ENCODE measurements around the gene FBLN2. TPM values are rescaled to one million over a fixed set of nuclear protein-coding genes. Genes with fewer than 3 reads are reported as not detected.
A peak's percentile ranks its signal among the peaks of the same experiment; 100 is the strongest.

The FBLN2 gene
- polyA plus RNA-seq, 2 of the 4 experiments (the other 2 are of a cell fraction) = 1.1 to 2.7 TPM

DNA sequence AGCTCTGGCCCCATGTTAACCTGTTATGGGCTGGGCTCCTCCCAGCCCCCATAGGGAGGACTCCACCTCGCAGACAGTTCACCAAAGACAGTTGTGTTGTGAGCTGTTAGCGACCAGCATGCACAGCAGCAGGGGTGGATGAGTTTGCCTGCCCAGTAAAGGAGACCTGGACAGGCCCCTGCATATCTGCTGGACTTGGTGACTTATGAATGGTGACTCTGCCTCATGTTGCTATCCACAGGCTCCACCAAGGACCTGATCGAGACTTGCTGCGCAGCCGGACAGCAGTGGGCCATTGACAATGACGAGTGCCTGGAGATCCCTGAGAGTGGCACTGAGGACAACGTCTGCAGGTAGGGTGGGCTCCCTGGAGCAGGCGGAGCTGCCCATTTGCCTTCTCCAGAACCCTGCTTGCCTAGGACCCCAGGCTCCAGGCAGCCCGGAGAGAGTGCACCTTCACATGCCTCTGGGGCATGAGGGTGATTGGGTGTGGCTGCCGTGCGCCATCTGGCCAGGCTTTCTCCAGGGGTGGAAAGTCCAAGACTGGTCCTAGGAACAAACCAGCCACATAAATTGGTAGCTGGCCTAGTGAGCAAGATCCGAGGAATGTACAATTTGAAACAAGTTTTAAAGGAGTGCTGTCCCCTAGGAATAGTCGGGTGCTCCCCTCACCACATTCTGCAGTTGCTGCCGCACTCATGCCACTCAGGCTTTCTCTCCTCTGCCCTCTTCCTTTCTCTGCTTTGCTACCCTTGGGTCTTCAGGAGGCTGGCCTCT lies 59.1 kb downstream of the FBLN2 start:
- Histone ChIP-seq H3K27ac (no peak overlapping the region), H3K4me3 (no peak overlapping the region), H3K4me2 (no peak overlapping the region), H3K4me1 (no peaks in the 10 kb centered on the region), H3K9me3 (no peaks in the 10 kb centered on the region)
- ATAC-seq (peak in 1 of 2 experiments; percentile 29; a peak in 3 of 6 replicates), DNase-seq (ENCODE audit: low read depth in 1 of 2, low spot score in 1 of 2) (no peak), FAIRE-seq (no peak)
- WGBS (ENCODE audit: missing lambda C conversion rate) = 67% methylated on average over 11 of the region's 14 CpGs
- ChIA-PET CTCF (interaction anchor here (0.9 to 4.1 kb wide), 4 partner anchors 40 to 112 kb away, joined by 3 to 23 read pairs (median 10); no protein-coding TSS in a partner anchor), POLR2A (no interaction called here)
- TF ChIP-seq HES2 (IDR thresholded peaks at IDR 0.05) = no peak
- TF ChIP-seq KDM1A (IDR thresholded peaks at IDR 0.05; ENCODE audit: low read depth) = no peak
- TF ChIP-seq SMC3 (IDR thresholded peaks at IDR 0.05) = no peak
- no peak for TF ChIP-seq POLR2A (IDR thresholded peaks at IDR 0.05; ENCODE audit: low read length)
- no peak for TF ChIP-seq NPAS2 (CRISPR knock-in tag; IDR thresholded peaks at IDR 0.05; ENCODE audit: borderline replicate concordance)
- TF ChIP-seq ELK1 (IDR thresholded peaks at IDR 0.05; ENCODE audit: low read depth, low read length) = no peak
- no peak for TF ChIP-seq FOSL2 (IDR thresholded peaks at IDR 0.05)
- no peak for TF ChIP-seq FOSL2 (CRISPR knock-in tag; IDR thresholded peaks at IDR 0.05)
- TF ChIP-seq E2F6 (IDR thresholded peaks at IDR 0.05; ENCODE audit: borderline replicate concordance, low read depth) = no peak

DNA sequence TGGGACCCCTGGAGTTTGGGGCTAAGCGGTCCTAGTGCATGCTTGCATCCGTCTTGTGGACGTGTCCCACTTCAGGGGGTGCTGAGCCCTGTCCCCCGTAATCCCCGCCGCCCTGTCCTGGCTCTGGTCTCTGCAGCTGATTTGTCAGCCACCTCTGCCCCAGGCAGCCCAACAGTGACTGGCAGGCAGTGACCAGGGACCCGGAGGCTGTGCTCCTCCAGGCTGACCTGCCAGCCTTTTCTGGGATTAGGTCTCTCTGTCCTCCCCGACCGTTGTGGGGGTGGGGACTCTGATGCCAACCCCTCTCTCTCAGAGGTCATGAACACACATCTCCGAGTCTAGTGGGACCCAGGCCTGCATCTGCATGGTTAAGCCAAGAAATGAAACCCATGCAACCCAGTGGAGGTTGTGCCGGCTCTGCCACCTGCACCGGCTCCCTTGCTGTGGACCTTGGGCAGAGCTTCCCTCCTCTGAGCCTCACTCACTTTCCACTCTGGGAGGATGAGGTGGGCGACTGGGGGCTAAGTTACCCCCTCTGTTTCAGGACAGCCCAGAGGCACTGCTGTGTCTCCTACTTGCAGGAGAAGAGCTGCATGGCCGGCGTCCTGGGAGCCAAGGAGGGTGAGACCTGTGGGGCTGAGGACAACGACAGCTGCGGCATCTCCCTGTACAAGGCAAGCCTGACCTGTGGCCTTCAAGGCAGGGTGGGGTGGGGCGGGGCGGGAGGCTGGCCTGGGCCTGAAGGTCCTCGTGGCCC lies 60.2 kb downstream of the FBLN2 start:
- Histone ChIP-seq H3K27ac (no peak overlapping the region), H3K4me3 (no peak overlapping the region), H3K4me2 (no peak overlapping the region), H3K9me3 (no peaks in the 10 kb centered on the region), H3K4me1 (no peaks in the 10 kb centered on the region)
- WGBS (ENCODE audit: missing lambda C conversion rate) = 52% methylated on average over 10 of the region's 20 CpGs
- ChIA-PET CTCF (interaction anchor here (0.9 to 4.1 kb wide), 2 partner anchors 39 to 57 kb away, joined by 3 to 23 read pairs; no protein-coding TSS in a partner anchor), POLR2A (no interaction called here)
- DNase-seq (ENCODE audit: low read depth in 1 of 2, low spot score in 1 of 2) (no peak), FAIRE-seq (no peak), ATAC-seq (no peak; a peak in 2 of 6 replicates)
- TF ChIP-seq BCL3 (IDR thresholded peaks at IDR 0.05) = no peak
- no peak for TF ChIP-seq FOSL2 (IDR thresholded peaks at IDR 0.05)
- TF ChIP-seq FOSL2 (CRISPR knock-in tag; IDR thresholded peaks at IDR 0.05) = no peak
- no peak for TF ChIP-seq POLR2A (IDR thresholded peaks at IDR 0.05; ENCODE audit: low read length)
- TF ChIP-seq RFX5 (IDR thresholded peaks at IDR 0.05) = no peak
- TF ChIP-seq NPAS2 (CRISPR knock-in tag; IDR thresholded peaks at IDR 0.05; ENCODE audit: borderline replicate concordance) = no peak
- no peak for TF ChIP-seq TFCP2L1 (CRISPR knock-in tag; IDR thresholded peaks at IDR 0.05)
- TF ChIP-seq BHLHE40 (IDR thresholded peaks at IDR 0.05; ENCODE audit: low read depth, low read length) = no peak
- TF ChIP-seq MYC (IDR thresholded peaks at IDR 0.05; ENCODE audit: borderline replicate concordance, low read length) = no peak
- TF ChIP-seq FOXS1 (CRISPR knock-in tag; IDR thresholded peaks at IDR 0.05) = no peak
- no peak for TF ChIP-seq GATA3 (IDR thresholded peaks at IDR 0.05; ENCODE audit: borderline replicate concordance)
- no peak for TF ChIP-seq EHF (CRISPR knock-in tag; IDR thresholded peaks at IDR 0.05)
- TF ChIP-seq, protein P1, sequence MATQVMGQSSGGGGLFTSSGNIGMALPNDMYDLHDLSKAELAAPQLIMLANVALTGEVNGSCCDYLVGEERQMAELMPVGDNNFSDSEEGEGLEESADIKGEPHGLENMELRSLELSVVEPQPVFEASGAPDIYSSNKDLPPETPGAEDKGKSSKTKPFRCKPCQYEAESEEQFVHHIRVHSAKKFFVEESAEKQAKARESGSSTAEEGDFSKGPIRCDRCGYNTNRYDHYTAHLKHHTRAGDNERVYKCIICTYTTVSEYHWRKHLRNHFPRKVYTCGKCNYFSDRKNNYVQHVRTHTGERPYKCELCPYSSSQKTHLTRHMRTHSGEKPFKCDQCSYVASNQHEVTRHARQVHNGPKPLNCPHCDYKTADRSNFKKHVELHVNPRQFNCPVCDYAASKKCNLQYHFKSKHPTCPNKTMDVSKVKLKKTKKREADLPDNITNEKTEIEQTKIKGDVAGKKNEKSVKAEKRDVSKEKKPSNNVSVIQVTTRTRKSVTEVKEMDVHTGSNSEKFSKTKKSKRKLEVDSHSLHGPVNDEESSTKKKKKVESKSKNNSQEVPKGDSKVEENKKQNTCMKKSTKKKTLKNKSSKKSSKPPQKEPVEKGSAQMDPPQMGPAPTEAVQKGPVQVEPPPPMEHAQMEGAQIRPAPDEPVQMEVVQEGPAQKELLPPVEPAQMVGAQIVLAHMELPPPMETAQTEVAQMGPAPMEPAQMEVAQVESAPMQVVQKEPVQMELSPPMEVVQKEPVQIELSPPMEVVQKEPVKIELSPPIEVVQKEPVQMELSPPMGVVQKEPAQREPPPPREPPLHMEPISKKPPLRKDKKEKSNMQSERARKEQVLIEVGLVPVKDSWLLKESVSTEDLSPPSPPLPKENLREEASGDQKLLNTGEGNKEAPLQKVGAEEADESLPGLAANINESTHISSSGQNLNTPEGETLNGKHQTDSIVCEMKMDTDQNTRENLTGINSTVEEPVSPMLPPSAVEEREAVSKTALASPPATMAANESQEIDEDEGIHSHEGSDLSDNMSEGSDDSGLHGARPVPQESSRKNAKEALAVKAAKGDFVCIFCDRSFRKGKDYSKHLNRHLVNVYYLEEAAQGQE (IDR thresholded peaks at IDR 0.05) = no peak
- no peak for TF ChIP-seq CTCF (IDR thresholded peaks at IDR 0.05)
- TF ChIP-seq EHMT2 (IDR thresholded peaks at IDR 0.05; ENCODE audit: low read depth) = no peak
- TF ChIP-seq ZFP36 (IDR thresholded peaks at IDR 0.05; ENCODE audit: borderline replicate concordance, partially characterized antibody) = no peak
- TF ChIP-seq POLR2AphosphoS2 (conservative IDR thresholded peaks at IDR 0.05; ENCODE audit: low read length) = no peak
- TF ChIP-seq NR3C1 (IDR thresholded peaks at IDR 0.05) = no peak
- no peak for TF ChIP-seq TP53 (CRISPR knock-in tag; IDR thresholded peaks at IDR 0.05)
- TF ChIP-seq, protein P2, sequence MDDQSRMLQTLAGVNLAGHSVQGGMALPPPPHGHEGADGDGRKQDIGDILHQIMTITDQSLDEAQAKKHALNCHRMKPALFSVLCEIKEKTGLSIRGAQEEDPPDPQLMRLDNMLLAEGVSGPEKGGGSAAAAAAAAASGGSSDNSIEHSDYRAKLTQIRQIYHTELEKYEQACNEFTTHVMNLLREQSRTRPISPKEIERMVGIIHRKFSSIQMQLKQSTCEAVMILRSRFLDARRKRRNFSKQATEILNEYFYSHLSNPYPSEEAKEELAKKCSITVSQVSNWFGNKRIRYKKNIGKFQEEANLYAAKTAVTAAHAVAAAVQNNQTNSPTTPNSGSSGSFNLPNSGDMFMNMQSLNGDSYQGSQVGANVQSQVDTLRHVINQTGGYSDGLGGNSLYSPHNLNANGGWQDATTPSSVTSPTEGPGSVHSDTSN (IDR thresholded peaks at IDR 0.05) = no peak

Measured in A549 (cell line).